Parathyroid adenoma (tissue), 2 donors: ENCODE measurements around the gene RELL2.
A peak's percentile ranks its signal among the peaks of the same experiment; 100 is the strongest.

Experiments
- H2AFZ ChIP-seq: fragments of 300-600 bp; sonication (generic); one replicate; pipeline ENCODE4 v1.7.0; 2017; ENCODE audit warnings: antibody characterized with exemption, mild to moderate bottlenecking
- H3K27ac ChIP-seq: fragments of 300-600 bp; sonication (generic); one replicate; pipeline ENCODE4 v1.7.0; 2017
- H3K27me3 ChIP-seq: fragments of 300-600 bp; sonication (generic); one replicate; pipeline ENCODE4 v1.7.0; 2017; ENCODE audit warnings: low read length; ENCODE audit not compliant: control insufficient read depth, insufficient read depth
- H3K36me3 ChIP-seq: fragments of 300-600 bp; sonication (generic); one replicate; pipeline ENCODE4 v1.7.0; 2017; ENCODE audit warnings: low read length; ENCODE audit not compliant: control insufficient read depth, insufficient read depth
- H3K4me1 ChIP-seq: fragments of 300-600 bp; sonication (generic); one replicate; pipeline ENCODE4 v1.7.0; 2017; ENCODE audit warnings: control low read depth
- H3K4me2 ChIP-seq: fragments of 300-600 bp; sonication (generic); one replicate; pipeline ENCODE4 v1.7.0; 2017; ENCODE audit warnings: low read length
- H3K4me3 ChIP-seq: fragments of 300-600 bp; sonication (generic); one replicate; pipeline ENCODE4 v1.7.0; 2017; ENCODE audit warnings: low read depth, low read length
- H3K79me2 ChIP-seq: fragments of 300-600 bp; sonication (generic); one replicate; pipeline ENCODE4 v1.7.0; 2017; ENCODE audit warnings: control low read depth
- H3K9ac ChIP-seq: fragments of 300-600 bp; sonication (generic); one replicate; pipeline ENCODE4 v1.7.0; 2017; ENCODE audit warnings: mild to moderate bottlenecking
- H3K9me3 ChIP-seq: fragments of 300-600 bp; sonication (generic); one replicate; pipeline ENCODE4 v1.7.0; 2017; ENCODE audit warnings: low read length; ENCODE audit not compliant: control insufficient read depth
- TF ChIP-seq, protein P1 (sequence below): fragments of 300-600 bp; sonication (generic); IDR thresholded peaks from one replicate; pipeline ENCODE4 v1.7.0; 2017; ENCODE audit warnings: antibody characterized with exemption, mild to moderate bottlenecking
- donor health status: primary hyperparathyroidism.

Gene RELL2

DNA sequence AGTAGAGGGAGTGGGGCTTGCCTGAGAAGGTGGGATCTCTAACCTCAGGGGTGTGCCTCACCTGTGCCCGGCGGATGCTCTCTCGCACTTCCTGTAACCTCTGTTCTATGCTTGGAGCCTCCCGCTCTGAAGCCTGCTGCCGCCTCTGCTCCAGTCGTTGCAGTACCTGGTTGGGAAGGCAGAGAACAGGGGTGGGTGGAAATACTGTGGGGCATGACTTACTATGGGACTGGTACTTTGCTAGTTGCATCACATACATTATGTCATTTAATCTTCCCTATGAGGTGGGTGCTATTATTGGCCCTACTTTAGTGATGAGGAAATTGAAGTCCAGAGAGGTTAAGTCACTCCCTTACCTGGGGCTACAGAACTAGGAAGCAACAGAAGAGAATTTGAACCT is 9.2 kb downstream of the RELL2 start:
- Histone ChIP-seq H3K4me2 (no peak overlapping the region), H2AFZ (no peak overlapping the region), H3K27me3 (no peaks in the 10 kb centered on the region), H3K79me2 (peaks cover 2% of the 10 kb centered on the region), H3K4me3 (no peak overlapping the region), H3K4me1 (peaks cover 20% of the 10 kb centered on the region), H3K36me3 (no peaks in the 10 kb centered on the region), H3K9me3 (no peaks in the 10 kb centered on the region), H3K9ac (no peak overlapping the region), H3K27ac (no peak overlapping the region)
- TF ChIP-seq, protein P1, sequence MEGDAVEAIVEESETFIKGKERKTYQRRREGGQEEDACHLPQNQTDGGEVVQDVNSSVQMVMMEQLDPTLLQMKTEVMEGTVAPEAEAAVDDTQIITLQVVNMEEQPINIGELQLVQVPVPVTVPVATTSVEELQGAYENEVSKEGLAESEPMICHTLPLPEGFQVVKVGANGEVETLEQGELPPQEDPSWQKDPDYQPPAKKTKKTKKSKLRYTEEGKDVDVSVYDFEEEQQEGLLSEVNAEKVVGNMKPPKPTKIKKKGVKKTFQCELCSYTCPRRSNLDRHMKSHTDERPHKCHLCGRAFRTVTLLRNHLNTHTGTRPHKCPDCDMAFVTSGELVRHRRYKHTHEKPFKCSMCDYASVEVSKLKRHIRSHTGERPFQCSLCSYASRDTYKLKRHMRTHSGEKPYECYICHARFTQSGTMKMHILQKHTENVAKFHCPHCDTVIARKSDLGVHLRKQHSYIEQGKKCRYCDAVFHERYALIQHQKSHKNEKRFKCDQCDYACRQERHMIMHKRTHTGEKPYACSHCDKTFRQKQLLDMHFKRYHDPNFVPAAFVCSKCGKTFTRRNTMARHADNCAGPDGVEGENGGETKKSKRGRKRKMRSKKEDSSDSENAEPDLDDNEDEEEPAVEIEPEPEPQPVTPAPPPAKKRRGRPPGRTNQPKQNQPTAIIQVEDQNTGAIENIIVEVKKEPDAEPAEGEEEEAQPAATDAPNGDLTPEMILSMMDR, result no peak

- H2AFZ ChIP-seq, result no peak overlapping the region
- peaks cover 20% of the 10 kb centered on the region for H3K4me1 ChIP-seq
- no peak overlapping the region for H3K4me3 ChIP-seq
- TF ChIP-seq, protein P1, result no peak
- H3K27me3 ChIP-seq, result no peaks in the 10 kb centered on the region
- H3K79me2 ChIP-seq, result peaks cover 2% of the 10 kb centered on the region
- no peaks in the 10 kb centered on the region for H3K36me3 ChIP-seq
- no peak overlapping the region for H3K4me2 ChIP-seq
- no peaks in the 10 kb centered on the region for H3K9me3 ChIP-seq
- no peak overlapping the region for H3K9ac ChIP-seq
- no peak overlapping the region for H3K27ac ChIP-seq
Observed at GRCh38 chr5:141647242-141647641, 10.4 kb downstream of the RELL2 start.

- Histone ChIP-seq H3K4me1 (peaks cover 20% of the 10 kb centered on the region), H3K9ac (no peak overlapping the region), H2AFZ (no peak overlapping the region), H3K27me3 (no peaks in the 10 kb centered on the region), H3K4me3 (no peak overlapping the region), H3K79me2 (peaks cover 2% of the 10 kb centered on the region), H3K9me3 (no peaks in the 10 kb centered on the region), H3K27ac (no peak overlapping the region), H3K4me2 (no peak overlapping the region), H3K36me3 (no peaks in the 10 kb centered on the region)
- TF ChIP-seq, protein P1, result no peak
Observed at GRCh38 chr5:141647851-141648250, 11.1 kb downstream of the RELL2 start.

- peak overlapping the region; percentile 6 for H2AFZ ChIP-seq
- TF ChIP-seq, protein P1, result peak; percentile 38
- no peaks in the 10 kb centered on the region for H3K36me3 ChIP-seq
- no peaks in the 10 kb centered on the region for H3K27me3 ChIP-seq
- peak overlapping the region; percentile 96 for H3K4me2 ChIP-seq
- H3K9ac ChIP-seq, result no peak overlapping the region
- peak overlapping the region; percentile 77 for H3K27ac ChIP-seq
- peaks cover 2% of the 10 kb centered on the region for H3K79me2 ChIP-seq
- no peaks in the 10 kb centered on the region for H3K9me3 ChIP-seq
- H3K4me3 ChIP-seq, result peak overlapping the region; percentile 67
- H3K4me1 ChIP-seq, result peaks cover 20% of the 10 kb centered on the region
Observed at GRCh38 chr5:141649056-141649688, 12.4 kb downstream of the RELL2 start.

- Histone ChIP-seq H3K79me2 (peaks cover 2% of the 10 kb centered on the region), H3K9me3 (no peaks in the 10 kb centered on the region), H2AFZ (peak overlapping the region; percentile 6), H3K9ac (no peak overlapping the region), H3K27ac (peak overlapping the region; percentile 77), H3K27me3 (no peaks in the 10 kb centered on the region), H3K4me2 (peak overlapping the region; percentile 96), H3K36me3 (no peaks in the 10 kb centered on the region), H3K4me1 (peaks cover 20% of the 10 kb centered on the region), H3K4me3 (peak overlapping the region; percentile 67)
- TF ChIP-seq, protein P1, result no peak
Observed at GRCh38 chr5:141649972-141650371, 13.2 kb downstream of the RELL2 start.
